Renal cortex interstitium (tissue), 11 donors: ENCODE data around the gene KRT27. TPM values are rescaled to one million over a fixed set of nuclear protein-coding genes. Genes with fewer than 3 reads are reported as not detected.
A peak's percentile ranks its signal among the peaks of the same experiment; 100 is the strongest.
"Not testable (repeated sequence)": the region's sequence is repeated elsewhere in the genome, so short reads cannot be mapped to it uniquely, and the experiment has no call there.

Experiments
- DNase-seq, 11 donors: peaks; one replicate each; pipeline ENCODE4 v3.0.0-alpha.2; 2013; ENCODE audit warnings: low read depth in 9 of 11, low spot score in 4 of 11; ENCODE audit errors: extremely low read depth in 1 of 11
- polyA plus RNA-seq, 3 donors: library from polyadenylated mRNA; unstranded; fragments of 120-200 nt; gene quantifications; one replicate each; pipeline ENCODE4 v1.2.1, GENCODE V29; 2013; ENCODE audit not compliant: insufficient read length in 3 of 3

The KRT27 gene
- polyA plus RNA-seq, 3 donors = not detected

GRCh38 chr17:40777459-40777858 is 4.9 kb downstream of the KRT27 start:
- no peak for DNase-seq

- DNase-seq = peak in 2 of 11 donors; percentile 11 to 20
These were observed 6.4 kb downstream of the KRT27 start for GRCh38 chr17:40775945-40776344.

- DNase-seq = no peak
These were observed 10.2 kb downstream of the KRT27 start, which contains the start of gene KRT26 for GRCh38 chr17:40772101-40772500. Gene KRT26 (minus strand): TSS chr17:40772201. CDS start chr17:40772113, 88 bp downstream.

- no peak for DNase-seq
These were observed 16.7 kb downstream of the KRT27 start for GRCh38 chr17:40765657-40766056.

GRCh38 chr17:40763752-40764151 is 18.6 kb downstream of the KRT27 start:
- DNase-seq = no peak

GRCh38 chr17:40760105-40761016 is 22.0 kb downstream of the KRT27 start:
- no peak for DNase-seq

GRCh38 chr17:40755231-40755630 is 27.1 kb downstream of the KRT27 start, which contains the start of gene KRT25:
Gene KRT25 (minus strand): TSS chr17:40755331. CDS start chr17:40755271, 60 bp downstream.
- DNase-seq = no peak

GRCh38 chr17:40753804-40754203 is 28.5 kb downstream of the KRT27 start:
- no peak for DNase-seq

GRCh38 chr17:40751065-40751464 is 31.3 kb downstream of the KRT27 start:
- no peak for DNase-seq

GRCh38 chr17:40750391-40750790 is 32.0 kb downstream of the KRT27 start:
- DNase-seq = no peak

GRCh38 chr17:40748666-40749065 is 33.7 kb downstream of the KRT27 start:
- DNase-seq = not testable (repeated sequence)

- DNase-seq = no peak
These were observed 43.8 kb downstream of the KRT27 start for GRCh38 chr17:40738553-40738952.

- DNase-seq = no peak
These were observed 47.3 kb downstream of the KRT27 start for GRCh38 chr17:40735016-40735415.

- no peak for DNase-seq
These were observed 48.3 kb downstream of the KRT27 start for GRCh38 chr17:40734018-40734417.

- no peak for DNase-seq
These were observed 51.4 kb downstream of the KRT27 start for GRCh38 chr17:40730970-40731369.

GRCh38 chr17:40727447-40728231 is 54.7 kb downstream of the KRT27 start:
- DNase-seq = peak in 4 of 11 donors; percentile 3 to 16 (median 10)

GRCh38 chr17:40726919-40727318 is 55.4 kb downstream of the KRT27 start:
- no peak for DNase-seq
